Activated CD4-positive, CD25-positive, alpha-beta regulatory T cell treated with anti-CD3 and anti-CD28 coated beads, Interleukin-2, amount 50 U/mL, for 72 hours (primary cell): ENCODE results near the gene HECW1.
"Not testable (repeated sequence)": the region's sequence is repeated elsewhere in the genome, so short reads cannot be mapped to it uniquely, and the experiment has no call there.

ENCODE experiments used
- DNase-seq: peaks from one replicate; pipeline ENCODE4 v3.0.0; 2021

HECW1 gene

GRCh38 chr7:43481902-43482678 is 369.6 kb downstream of the HECW1 start:
- no peak for DNase-seq

GRCh38 chr7:43482679-43483252 is 370.3 kb downstream of the HECW1 start:
- DNase-seq = no peak

- no peak for DNase-seq
Observed at GRCh38 chr7:43484678-43485395, 372.4 kb downstream of the HECW1 start.

GRCh38 chr7:43485580-43485979 is 373.1 kb downstream of the HECW1 start:
- no peak for DNase-seq

GRCh38 chr7:43486008-43486407 is 373.6 kb downstream of the HECW1 start:
- DNase-seq = not testable (repeated sequence)

GRCh38 chr7:43486634-43487033 is 374.2 kb downstream of the HECW1 start:
- no peak for DNase-seq

- DNase-seq = no peak
Observed at GRCh38 chr7:43487731-43488073, 375.3 kb downstream of the HECW1 start.

GRCh38 chr7:43489257-43489656 is 376.8 kb downstream of the HECW1 start:
- DNase-seq = no peak

- DNase-seq = no peak
Observed at GRCh38 chr7:43490016-43490415, 377.6 kb downstream of the HECW1 start.

- no peak for DNase-seq
Observed at GRCh38 chr7:43491123-43491522, 378.7 kb downstream of the HECW1 start.

GRCh38 chr7:43491984-43492383 is 379.5 kb downstream of the HECW1 start:
- DNase-seq = no peak

GRCh38 chr7:43492896-43493295 is 380.4 kb downstream of the HECW1 start:
- no peak for DNase-seq

- DNase-seq = no peak
Observed at GRCh38 chr7:43495572-43495971, 383.1 kb downstream of the HECW1 start.

GRCh38 chr7:43496596-43496995 is 384.1 kb downstream of the HECW1 start:
- no peak for DNase-seq

- DNase-seq = no peak
Observed at GRCh38 chr7:43501870-43502269, 389.4 kb downstream of the HECW1 start.

- DNase-seq = no peak
Observed at GRCh38 chr7:43502941-43503340, 390.5 kb downstream of the HECW1 start.

GRCh38 chr7:43505412-43505811 is 393.0 kb downstream of the HECW1 start:
- no peak for DNase-seq

- DNase-seq = no peak
Observed at GRCh38 chr7:43506460-43506859, 394.0 kb downstream of the HECW1 start.

GRCh38 chr7:43508461-43508860 is 396.0 kb downstream of the HECW1 start:
- DNase-seq = no peak

GRCh38 chr7:43509906-43510305 is 397.5 kb downstream of the HECW1 start:
- no peak for DNase-seq

GRCh38 chr7:43511029-43511428 is 398.6 kb downstream of the HECW1 start:
- no peak for DNase-seq

GRCh38 chr7:43511769-43512515 is 399.5 kb downstream of the HECW1 start:
- DNase-seq = no peak

- DNase-seq = no peak
Observed at GRCh38 chr7:43513251-43513650, 400.8 kb downstream of the HECW1 start.
